ENCODE results near the gene CFB.
"Not testable (repeated sequence)": the region's sequence is repeated elsewhere in the genome, so short reads cannot be mapped to it uniquely, and the experiment has no call there.

The CFB gene

GRCh38 chr6:31911826-31912585 is 33.9 kb upstream of the CFB start:
- DNase-seq (ENCODE audit: low spot score): no peak

DNA sequence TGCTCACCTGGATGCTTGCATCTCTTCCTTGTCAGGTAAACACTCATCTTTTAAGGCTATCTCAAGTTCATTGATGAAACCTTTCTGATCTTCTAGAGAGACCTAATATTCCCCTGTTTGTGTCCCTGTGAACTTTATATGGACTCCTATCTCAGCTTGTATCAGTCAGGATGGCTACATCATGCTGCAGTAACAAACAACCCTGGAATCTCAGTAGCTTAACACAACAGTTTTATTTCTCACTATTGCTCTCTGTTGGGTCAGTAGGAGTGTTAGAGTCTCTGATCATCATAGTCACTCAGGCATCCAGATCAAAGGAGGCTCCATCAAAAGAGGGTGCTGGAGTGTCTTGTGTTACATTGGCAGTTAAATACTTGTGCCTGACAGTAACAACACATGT is 30.5 kb upstream of the CFB start:
- DNase-seq (ENCODE audit: low spot score): no peak

DNA sequence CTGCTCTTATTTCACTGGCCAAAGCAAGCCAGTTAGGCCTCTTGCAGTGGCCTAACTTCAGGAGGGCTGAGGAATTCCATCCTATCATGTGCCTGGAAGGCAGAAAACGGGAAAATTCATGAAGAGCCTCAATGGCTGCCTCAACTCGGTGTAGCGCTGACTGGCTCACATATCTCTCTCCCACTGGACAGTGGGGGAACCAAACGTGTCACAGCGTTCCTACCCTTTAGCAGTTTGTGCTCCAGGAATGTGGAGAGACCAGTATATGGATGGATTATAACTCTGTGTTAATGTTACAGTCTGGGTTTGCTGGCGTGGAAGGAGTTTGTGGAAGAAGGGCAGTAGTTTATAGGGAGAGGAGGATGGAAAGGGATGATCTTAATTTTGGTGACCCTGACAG is 30.1 kb upstream of the CFB start:
- DNase-seq (ENCODE audit: low spot score): no peak

DNA sequence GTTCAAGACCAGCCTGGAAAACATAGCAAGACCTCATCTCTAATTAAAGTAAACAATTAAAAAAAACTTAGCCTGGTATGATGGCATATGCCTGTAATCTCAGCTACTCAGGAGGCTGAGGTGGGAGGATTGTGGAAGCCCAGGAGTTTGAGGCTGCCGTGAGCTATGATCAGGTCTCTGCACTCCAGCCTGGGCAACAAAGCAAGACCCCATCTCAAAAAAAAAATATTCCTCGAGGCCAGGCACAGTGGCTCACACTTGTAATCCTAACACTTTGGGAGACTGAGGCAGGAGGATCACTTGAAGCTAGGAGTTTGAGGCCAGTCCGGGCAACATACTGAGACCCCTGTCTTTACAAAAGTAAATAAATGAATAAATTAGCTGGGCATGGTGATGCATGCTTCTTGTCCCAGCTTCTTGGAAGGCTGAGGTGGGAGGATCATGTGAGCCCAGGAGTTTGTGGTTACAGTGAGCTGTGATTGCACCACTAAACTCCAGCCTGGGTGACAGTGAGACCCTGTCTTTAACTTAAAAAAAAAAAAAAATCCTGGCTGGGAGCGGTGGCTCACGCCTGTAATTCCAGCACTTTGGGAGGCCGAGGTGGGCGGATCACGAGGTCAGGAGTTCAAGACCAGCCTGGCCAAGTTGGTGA is 27.7 kb upstream of the CFB start:
- DNase-seq (ENCODE audit: low spot score): no peak

DNA sequence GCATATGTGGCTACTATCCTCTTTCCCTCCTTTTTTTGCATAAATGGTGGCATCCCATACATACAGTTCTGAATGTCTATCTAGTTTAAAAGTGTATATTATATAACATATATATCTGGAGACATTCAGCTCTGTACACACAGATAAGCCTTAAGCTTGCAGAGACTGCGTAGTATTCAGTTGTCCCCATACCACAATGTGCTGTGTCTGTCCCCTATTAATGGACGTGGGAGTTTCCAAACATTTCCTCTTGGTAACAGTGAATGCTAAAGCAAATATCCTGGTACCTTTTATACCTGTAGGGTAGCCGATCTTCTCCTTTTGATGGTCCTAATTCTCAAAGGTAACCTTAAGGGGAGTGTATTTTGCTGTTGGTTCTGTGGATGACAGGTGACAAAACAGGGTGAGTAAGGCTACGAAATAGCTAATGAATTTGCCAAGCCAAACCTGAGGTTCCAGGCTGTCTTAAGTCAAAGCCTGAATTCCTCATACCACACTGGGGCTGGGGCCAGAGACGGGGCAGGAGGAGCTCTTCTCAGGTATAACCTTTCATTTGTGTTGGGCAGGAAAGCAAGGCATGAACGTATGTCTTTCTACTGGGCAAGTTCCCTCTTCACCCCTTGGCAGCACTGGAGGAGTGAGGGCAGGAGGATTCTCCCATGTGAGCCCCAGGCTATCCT is 26.1 kb upstream of the CFB start:
- DNase-seq (ENCODE audit: low spot score): no peak

DNA sequence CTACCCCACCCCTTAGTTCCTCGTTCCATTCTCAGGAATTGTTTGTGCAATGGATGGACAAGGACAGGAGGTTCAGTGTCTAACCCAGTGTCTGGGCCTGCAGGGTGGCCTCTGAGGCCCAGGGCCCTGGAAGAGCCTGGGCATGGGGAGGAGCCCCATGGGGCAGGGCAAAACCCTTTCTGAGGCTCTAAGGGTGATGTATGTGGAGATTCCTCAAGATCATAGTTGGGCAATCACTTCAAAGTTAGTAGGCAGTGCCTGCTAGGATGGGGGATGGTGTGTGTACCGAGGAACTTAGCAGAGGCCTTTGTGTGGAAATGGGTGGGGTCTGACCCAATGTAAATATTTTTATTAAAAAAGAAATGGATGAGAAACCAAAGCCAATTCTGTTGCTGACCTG is 25.1 kb upstream of the CFB start:
- DNase-seq (ENCODE audit: low spot score): no peak

- DNase-seq (ENCODE audit: low spot score): no peak
These were observed 23.0 kb upstream of the CFB start for GRCh38 chr6:31922942-31923341.

- no peak for DNase-seq (ENCODE audit: low spot score)
These were observed 18.5 kb upstream of the CFB start, which contains the start of gene C2 for GRCh38 chr6:31927242-31927862. Gene C2, plus strand, starts transcription at chr6:31927717. Its CDS starts 36 bp downstream, at chr6:31927753.

DNA sequence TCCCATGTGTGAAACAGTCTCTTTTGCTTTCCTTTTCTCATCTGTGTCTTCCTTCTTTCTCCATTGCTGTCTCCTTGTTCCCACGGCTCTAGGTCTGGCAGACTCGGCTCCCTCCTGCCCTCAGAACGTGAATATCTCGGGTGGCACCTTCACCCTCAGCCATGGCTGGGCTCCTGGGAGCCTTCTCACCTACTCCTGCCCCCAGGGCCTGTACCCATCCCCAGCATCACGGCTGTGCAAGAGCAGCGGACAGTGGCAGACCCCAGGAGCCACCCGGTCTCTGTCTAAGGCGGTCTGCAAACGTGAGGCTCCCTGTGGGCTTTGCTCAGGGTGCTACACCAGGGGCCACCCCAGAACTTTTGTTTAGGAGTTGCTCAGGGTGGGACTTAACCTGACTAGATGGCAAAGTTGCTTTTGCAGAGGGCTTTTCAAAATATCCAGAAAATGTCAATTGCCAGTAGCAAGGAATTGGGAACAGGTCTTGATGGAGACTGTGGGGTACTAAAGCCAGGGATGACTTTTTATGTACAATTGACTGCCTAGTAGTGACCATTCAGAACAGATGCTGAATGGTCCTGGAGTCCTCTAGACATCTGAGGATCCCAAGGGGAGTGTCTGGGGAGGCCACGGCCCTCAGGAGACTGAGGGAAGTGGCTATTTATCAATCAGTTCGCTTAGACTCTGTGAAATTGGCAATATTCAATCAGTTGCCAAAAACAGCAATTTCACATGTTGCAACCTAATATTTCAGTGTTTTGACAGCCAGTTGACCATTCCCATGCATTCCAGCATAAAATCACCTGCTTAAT is 17.8 kb upstream of the CFB start:
- DNase-seq (ENCODE audit: low spot score): no peak

DNA sequence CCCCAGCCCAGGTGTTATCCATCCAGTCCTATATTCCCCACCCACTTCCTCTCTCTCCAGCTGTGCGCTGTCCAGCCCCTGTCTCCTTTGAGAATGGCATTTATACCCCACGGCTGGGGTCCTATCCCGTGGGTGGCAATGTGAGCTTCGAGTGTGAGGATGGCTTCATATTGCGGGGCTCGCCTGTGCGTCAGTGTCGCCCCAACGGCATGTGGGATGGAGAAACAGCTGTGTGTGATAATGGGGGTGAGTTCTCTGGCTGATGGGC is 17.3 kb upstream of the CFB start:
- no peak for DNase-seq (ENCODE audit: low spot score)

DNA sequence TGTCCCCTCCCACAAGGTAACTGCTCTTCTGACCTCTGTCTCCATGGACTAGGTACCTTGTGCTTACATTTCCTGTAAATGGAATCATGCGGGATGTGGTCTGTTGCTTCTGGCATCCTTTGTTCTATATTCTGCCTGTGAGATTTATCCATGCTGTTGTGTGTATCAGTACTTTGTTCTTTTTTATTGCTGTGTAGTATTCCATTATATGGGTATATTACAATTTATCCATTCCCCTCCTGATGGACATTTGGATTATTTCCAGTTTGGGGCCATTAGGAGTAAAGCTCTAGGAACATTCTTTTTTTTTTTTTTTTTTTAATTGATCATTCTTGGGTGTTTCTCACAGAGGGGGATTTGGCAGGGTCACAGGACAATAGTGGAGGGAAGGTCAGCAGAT is 14.9 kb upstream of the CFB start:
- no peak for DNase-seq (ENCODE audit: low spot score)

DNA sequence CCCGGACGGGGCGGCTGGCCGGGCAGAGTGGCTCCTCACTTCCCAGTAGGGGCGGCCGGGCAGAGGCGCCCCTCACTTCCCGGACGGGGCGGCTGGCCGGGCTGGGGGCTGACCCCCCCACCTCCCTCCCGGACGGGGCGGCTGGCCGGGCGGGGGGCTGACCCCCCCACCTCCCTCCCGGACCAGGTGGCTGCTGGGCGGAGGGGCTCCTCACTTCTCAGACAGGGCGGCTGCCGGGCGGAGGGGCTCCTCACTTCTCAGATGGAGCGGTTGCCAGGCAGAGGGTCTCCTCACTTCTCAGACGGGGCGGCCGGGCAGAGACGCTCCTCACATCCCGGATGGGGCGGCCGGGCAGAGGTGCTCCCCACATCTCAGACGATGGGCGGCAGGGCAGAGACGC is 13.8 kb upstream of the CFB start:
- not testable (repeated sequence) for DNase-seq (ENCODE audit: low spot score)

DNA sequence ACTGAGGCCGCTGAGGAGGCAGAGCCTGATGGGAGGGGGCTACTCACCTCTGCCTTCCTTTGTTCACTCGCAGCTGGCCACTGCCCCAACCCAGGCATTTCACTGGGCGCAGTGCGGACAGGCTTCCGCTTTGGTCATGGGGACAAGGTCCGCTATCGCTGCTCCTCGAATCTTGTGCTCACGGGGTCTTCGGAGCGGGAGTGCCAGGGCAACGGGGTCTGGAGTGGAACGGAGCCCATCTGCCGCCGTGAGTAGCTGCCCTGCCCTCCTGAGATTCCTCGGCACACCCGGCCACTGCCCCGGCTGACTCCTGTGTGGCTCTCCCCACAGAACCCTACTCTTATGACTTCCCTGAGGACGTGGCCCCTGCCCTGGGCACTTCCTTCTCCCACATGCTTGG is 12.4 kb upstream of the CFB start:
- DNase-seq (ENCODE audit: low spot score): no peak

- DNase-seq (ENCODE audit: low spot score): no peak
These were observed 10.9 kb upstream of the CFB start for GRCh38 chr6:31935021-31935420.

- DNase-seq (ENCODE audit: low spot score): no peak
These were observed 10.1 kb upstream of the CFB start for GRCh38 chr6:31935823-31936222.

GRCh38 chr6:31940256-31940664 is 5.6 kb upstream of the CFB start:
- DNase-seq (ENCODE audit: low spot score): no peak

DNA sequence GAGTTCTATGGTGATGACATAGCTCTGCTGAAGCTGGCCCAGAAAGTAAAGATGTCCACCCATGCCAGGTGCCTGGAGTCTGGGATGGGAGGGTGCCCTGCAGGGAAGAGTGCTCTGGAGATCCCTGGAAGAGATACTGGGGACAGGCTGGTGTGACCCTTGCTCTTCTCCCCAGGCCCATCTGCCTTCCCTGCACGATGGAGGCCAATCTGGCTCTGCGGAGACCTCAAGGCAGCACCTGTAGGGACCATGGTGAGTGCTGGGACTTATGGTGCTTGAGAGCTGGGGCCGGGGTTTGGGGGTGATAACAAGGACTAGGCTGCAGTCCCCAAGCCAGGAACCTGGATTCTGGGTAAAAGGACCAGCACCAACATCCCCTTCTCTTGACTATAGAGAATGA is 2.2 kb upstream of the CFB start:
- DNase-seq (ENCODE audit: low spot score): no peak

- DNase-seq (ENCODE audit: low spot score): no peak
These were observed 765 bp upstream of the CFB start for GRCh38 chr6:31945154-31945506.

DNA sequence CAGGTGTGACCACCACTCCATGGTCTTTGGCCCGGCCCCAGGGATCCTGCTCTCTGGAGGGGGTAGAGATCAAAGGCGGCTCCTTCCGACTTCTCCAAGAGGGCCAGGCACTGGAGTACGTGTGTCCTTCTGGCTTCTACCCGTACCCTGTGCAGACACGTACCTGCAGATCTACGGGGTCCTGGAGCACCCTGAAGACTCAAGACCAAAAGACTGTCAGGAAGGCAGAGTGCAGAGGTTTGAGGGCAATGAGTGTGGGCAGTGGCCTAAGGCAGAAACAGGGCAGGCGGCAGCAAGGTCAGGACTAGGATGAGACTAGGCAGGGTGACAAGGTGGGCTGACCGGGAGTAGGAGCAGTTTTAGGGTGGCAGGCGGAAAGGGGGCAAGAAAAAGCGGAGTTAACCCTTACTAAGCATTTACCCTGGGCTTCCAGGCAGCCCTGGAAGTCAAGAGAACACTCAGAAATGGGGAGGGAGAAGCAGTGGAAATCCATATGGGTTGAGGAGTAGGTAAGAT is 533 bp downstream of the CFB start:
- no peak for DNase-seq (ENCODE audit: low spot score)

DNA sequence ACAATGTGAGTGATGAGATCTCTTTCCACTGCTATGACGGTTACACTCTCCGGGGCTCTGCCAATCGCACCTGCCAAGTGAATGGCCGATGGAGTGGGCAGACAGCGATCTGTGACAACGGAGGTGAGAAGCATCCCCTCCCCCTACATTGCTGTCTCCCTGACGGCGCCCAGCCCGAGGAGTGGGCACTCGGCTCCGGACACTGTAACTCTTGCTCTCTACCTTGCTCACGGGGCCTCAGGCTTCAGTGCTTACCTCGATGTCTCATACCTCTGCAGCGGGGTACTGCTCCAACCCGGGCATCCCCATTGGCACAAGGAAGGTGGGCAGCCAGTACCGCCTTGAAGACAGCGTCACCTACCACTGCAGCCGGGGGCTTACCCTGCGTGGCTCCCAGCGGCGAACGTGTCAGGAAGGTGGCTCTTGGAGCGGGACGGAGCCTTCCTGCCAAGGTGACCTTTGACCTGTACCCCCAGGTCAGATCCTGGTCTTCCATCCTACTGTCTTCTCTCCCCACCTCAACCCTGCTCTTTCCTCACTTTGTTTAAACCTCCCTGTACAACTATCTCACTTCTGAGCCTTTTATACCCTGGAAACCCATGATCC is 1.3 kb downstream of the CFB start:
- DNase-seq (ENCODE audit: low spot score): no peak

DNA sequence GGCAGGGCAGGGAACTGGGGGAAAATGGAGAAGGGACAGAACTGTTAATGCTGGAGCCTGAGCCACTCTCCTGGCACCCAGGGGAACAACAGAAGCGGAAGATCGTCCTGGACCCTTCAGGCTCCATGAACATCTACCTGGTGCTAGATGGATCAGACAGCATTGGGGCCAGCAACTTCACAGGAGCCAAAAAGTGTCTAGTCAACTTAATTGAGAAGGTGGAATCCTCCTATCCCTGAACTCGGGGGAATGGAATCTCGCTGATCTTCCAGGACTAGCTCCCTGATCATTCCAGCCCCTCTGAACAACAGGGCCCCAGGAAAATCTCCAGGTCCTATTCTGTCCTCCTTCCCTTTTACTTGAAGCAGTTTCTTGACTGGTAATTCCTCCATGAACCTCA is 2.0 kb downstream of the CFB start:
- no peak for DNase-seq (ENCODE audit: low spot score)

DNA sequence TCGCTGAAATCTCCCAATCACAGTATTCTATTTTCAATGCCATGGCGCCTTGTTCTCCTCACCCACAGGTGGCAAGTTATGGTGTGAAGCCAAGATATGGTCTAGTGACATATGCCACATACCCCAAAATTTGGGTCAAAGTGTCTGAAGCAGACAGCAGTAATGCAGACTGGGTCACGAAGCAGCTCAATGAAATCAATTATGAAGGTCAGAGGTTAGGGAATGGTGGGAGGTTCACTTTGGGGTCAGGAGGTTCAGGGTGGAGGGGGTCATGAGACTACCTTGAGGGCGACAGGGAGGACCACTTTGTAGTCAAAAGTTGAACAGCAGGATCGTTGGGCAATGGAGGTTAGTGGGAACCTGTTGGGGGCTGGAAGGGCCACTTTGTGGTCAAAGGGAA is 2.4 kb downstream of the CFB start:
- no peak for DNase-seq (ENCODE audit: low spot score)

Data from left forelimb (tissue), 1 donor.